ENCODE data around the gene NDRG2. TPM values are rescaled to one million over a fixed set of nuclear protein-coding genes. Genes with fewer than 3 reads are reported as not detected.

Gene NDRG2
- total and polyA plus RNA-seq, 4 donors, result 46.1 to 112 (median 58.6) TPM

DNA sequence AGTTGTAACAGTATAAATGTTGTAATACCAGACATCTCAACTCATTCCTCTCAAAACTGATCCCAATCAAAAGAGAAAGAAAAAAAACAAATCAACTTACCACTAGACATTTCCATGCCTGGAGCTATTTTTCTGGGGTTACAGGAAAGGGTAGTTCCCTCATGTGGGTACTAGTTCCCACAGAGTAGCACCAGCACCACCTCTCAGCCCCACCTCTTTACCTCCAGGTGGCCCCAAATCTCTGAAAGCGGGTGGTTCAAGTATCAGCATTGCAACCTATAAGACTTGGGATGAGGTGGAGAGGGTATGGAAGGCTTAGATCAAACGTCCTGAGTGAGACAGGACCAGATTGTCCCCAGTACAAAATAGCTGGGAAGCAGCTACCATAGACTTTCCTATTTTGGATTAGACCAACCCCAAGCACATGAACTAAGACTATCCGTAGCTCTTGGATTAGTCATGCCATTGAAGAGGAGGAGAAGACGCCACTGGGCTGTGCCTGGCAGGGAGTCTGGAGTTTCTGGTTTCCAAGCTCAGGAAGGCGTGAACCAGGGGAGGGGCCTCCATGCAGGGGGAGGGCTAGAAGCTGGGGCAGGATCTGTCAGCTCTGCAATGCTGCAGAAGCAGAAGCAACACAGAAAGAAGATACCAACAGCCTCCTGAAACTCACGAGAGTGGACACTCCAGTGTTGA lies 26.0 kb downstream of the NDRG2 start, which contains the start of gene SLC39A2:
Gene SLC39A2 (plus strand): TSS at position 620 of the 693 bp plus-strand sequence. CDS start 154 bp downstream, outside the sequence.
- Histone ChIP-seq H3K9me3 (ENCODE audit: control insufficient read depth in 4 of 4, insufficient read depth in 3 of 4, low read length in 3 of 4) (no peaks in the 10 kb centered on the region), H3K27me3 (ENCODE audit: control insufficient read depth in 3 of 3, insufficient read depth in 3 of 3, low read length in 2 of 3) (no peaks in the 10 kb centered on the region), H3K9ac (ENCODE audit: insufficient read depth in 1 of 2, low read length in 2 of 2) (no peak within 1 kb of the TSS), H3K4me3 (no peak within 1 kb of the TSS), H3K36me3 (ENCODE audit: control insufficient read depth in 4 of 4, insufficient read depth in 4 of 4, low read length in 4 of 4) (peaks cover 20 to 30% (median 25%) of the 10 kb centered on the region in 4 donors), H3K27ac (ENCODE audit: low read depth in 1 of 2, low read length in 1 of 2) (no peak within 1 kb of the TSS), H3K4me1 (ENCODE audit: control insufficient read depth in 5 of 5, insufficient read depth in 5 of 5, low read length in 5 of 5) (peaks cover 0 to 2% (median 0%) of the 10 kb centered on the region in 5 donors)
- TF ChIP-seq, protein P1, sequence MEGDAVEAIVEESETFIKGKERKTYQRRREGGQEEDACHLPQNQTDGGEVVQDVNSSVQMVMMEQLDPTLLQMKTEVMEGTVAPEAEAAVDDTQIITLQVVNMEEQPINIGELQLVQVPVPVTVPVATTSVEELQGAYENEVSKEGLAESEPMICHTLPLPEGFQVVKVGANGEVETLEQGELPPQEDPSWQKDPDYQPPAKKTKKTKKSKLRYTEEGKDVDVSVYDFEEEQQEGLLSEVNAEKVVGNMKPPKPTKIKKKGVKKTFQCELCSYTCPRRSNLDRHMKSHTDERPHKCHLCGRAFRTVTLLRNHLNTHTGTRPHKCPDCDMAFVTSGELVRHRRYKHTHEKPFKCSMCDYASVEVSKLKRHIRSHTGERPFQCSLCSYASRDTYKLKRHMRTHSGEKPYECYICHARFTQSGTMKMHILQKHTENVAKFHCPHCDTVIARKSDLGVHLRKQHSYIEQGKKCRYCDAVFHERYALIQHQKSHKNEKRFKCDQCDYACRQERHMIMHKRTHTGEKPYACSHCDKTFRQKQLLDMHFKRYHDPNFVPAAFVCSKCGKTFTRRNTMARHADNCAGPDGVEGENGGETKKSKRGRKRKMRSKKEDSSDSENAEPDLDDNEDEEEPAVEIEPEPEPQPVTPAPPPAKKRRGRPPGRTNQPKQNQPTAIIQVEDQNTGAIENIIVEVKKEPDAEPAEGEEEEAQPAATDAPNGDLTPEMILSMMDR (IDR thresholded peaks at IDR 0.05; ENCODE audit: control extremely low read depth, extremely low read depth), result no peak
- WGBS, 2 donors, result 53 to 79% methylated on average over 6 of the region's 6 CpGs
- DNase-seq (no peak), ATAC-seq (ENCODE audit: insufficient read depth, low FRiP score) (peak; percentile 77)

DNA sequence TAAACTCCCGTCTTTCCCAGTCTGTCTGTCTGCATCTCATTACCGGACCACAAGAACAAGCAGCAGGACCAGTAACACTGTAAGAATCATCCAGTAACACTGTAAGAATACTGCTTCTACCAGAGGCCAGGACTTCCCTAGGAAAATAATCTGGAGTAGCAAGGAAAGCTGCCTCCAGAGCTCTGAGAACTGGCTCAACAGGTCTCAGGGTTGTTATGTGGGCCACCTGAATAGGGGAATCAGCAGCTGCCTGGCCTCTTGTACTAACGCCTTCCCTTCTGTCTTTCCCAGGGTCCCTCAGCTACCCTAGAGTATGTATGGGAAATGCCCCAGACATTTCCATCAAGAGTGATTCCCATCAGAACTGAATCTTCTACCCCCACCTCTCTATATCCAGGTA lies 26.7 kb downstream of the NDRG2 start:
- no peak for ATAC-seq (ENCODE audit: insufficient read depth, low FRiP score)
- no peaks in the 10 kb centered on the region for H3K27me3 ChIP-seq (ENCODE audit: control insufficient read depth in 3 of 3, insufficient read depth in 3 of 3, low read length in 2 of 3)
- H3K4me3 ChIP-seq, result no peak overlapping the region
- 76 to 89% methylated on average over 3 of the region's 3 CpGs for WGBS, 2 donors
- H3K9me3 ChIP-seq (ENCODE audit: control insufficient read depth in 4 of 4, insufficient read depth in 3 of 4, low read length in 3 of 4), result no peaks in the 10 kb centered on the region
- TF ChIP-seq, protein P1 (IDR thresholded peaks at IDR 0.05; ENCODE audit: control extremely low read depth, extremely low read depth), result no peak
- peaks cover 22 to 32% (median 27%) of the 10 kb centered on the region in 4 donors for H3K36me3 ChIP-seq (ENCODE audit: control insufficient read depth in 4 of 4, insufficient read depth in 4 of 4, low read length in 4 of 4)
- no peak overlapping the region for H3K27ac ChIP-seq (ENCODE audit: low read depth in 1 of 2, low read length in 1 of 2)
- no peak overlapping the region for H3K9ac ChIP-seq (ENCODE audit: insufficient read depth in 1 of 2, low read length in 2 of 2)
- DNase-seq, result peak; percentile 58 to 78 (median 68)
- peaks cover 0 to 2% (median 0%) of the 10 kb centered on the region in 5 donors for H3K4me1 ChIP-seq (ENCODE audit: control insufficient read depth in 5 of 5, insufficient read depth in 5 of 5, low read length in 5 of 5)

DNA sequence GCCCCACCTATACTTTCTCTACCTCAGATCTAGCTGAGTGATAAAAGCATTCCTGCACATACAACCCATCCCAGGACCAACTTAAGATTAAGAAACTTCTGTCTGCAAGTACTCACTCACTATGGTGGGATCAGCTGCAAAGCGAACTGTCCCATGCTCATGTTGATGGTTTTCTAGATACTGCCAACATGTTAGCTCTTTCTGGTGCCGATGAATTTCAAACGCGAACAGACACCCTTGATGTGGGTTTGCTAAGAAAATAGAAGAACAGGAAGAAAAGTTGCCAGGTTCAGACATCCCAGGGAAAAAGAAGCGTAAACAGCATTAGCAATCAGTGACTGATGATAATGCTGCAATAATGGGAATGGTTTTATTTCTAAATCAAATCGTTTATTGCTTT lies 27.3 kb downstream of the NDRG2 start:
- 73 to 80% methylated on average over 6 of the region's 6 CpGs for WGBS, 2 donors
- no peak overlapping the region for H3K27ac ChIP-seq (ENCODE audit: low read depth in 1 of 2, low read length in 1 of 2)
- peaks cover 0 to 2% (median 0%) of the 10 kb centered on the region in 5 donors for H3K4me1 ChIP-seq (ENCODE audit: control insufficient read depth in 5 of 5, insufficient read depth in 5 of 5, low read length in 5 of 5)
- no peak overlapping the region for H3K9ac ChIP-seq (ENCODE audit: insufficient read depth in 1 of 2, low read length in 2 of 2)
- H3K9me3 ChIP-seq (ENCODE audit: control insufficient read depth in 4 of 4, insufficient read depth in 3 of 4, low read length in 3 of 4), result no peaks in the 10 kb centered on the region
- no peaks in the 10 kb centered on the region for H3K27me3 ChIP-seq (ENCODE audit: control insufficient read depth in 3 of 3, insufficient read depth in 3 of 3, low read length in 2 of 3)
- H3K36me3 ChIP-seq (ENCODE audit: control insufficient read depth in 4 of 4, insufficient read depth in 4 of 4, low read length in 4 of 4), result peaks cover 26 to 35% (median 31%) of the 10 kb centered on the region in 4 donors
- ATAC-seq (ENCODE audit: insufficient read depth, low FRiP score), result no peak
- no peak overlapping the region for H3K4me3 ChIP-seq
- DNase-seq, result no peak
- TF ChIP-seq, protein P1 (IDR thresholded peaks at IDR 0.05; ENCODE audit: control extremely low read depth, extremely low read depth), result no peak
